Mucosa of rectum (tissue), 2 donors: ENCODE data around the gene COMMD4.
"Not testable (repeated sequence)": the region's sequence is repeated elsewhere in the genome, so short reads cannot be mapped to it uniquely, and the experiment has no call there.

Experiments used
- H3K27ac ChIP-seq, 2 donors: one replicate each; pipeline ENCODE4 v1.7.0; 2013; ENCODE audit warnings: inconsistent platforms in 2 of 2, low read depth in 2 of 2, low read length in 2 of 2
- H3K27me3 ChIP-seq, 2 donors: one replicate each; pipeline ENCODE4 v1.7.0; 2013; ENCODE audit warnings: low read length in 2 of 2; ENCODE audit not compliant: control insufficient read depth in 2 of 2, insufficient read depth in 2 of 2
- H3K36me3 ChIP-seq, 2 donors: one replicate each; pipeline ENCODE4 v1.7.0; 2013; ENCODE audit warnings: low read length in 2 of 2; ENCODE audit not compliant: control insufficient read depth in 2 of 2, insufficient read depth in 2 of 2
- H3K4me1 ChIP-seq, 2 donors: one replicate each; pipeline ENCODE4 v1.7.0; 2013; ENCODE audit warnings: low read length in 2 of 2, mild to moderate bottlenecking in 1 of 2; ENCODE audit not compliant: control insufficient read depth in 2 of 2, insufficient read depth in 2 of 2
- H3K4me3 ChIP-seq, 2 donors: one replicate each; pipeline ENCODE4 v1.7.0; 2013; ENCODE audit warnings: low read length in 2 of 2
- H3K9ac ChIP-seq, 2 donors: one replicate each; pipeline ENCODE4 v1.7.0; 2013; ENCODE audit warnings: low read length in 2 of 2, low read depth in 1 of 2, mild to moderate bottlenecking in 1 of 2
- H3K9me3 ChIP-seq, 2 donors: one replicate each; pipeline ENCODE4 v1.7.0; 2013; ENCODE audit warnings: low read length in 2 of 2; ENCODE audit not compliant: control insufficient read depth in 2 of 2
- donor health status: healthy.
- donor health status: Normal muscosa, but diverticular disease.

The COMMD4 gene

DNA sequence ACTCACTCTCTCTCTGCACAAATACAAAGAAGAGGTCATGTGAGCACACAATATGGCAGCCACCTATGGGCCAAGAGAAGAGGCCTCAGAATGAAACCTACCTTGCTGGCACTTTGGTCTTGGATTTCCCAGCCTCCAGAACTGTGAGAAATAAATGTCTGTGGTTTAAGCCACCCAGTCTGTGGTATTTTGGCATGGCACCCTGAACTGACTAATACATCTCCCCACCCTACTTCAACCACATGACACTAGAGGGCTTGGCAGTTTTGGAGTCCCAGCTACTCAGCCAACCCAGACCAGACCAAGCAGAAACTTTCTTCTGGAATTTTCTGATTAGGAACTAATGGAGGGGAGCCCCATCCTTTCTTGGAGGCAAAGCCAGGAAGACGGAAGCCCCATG is 23.3 kb upstream of the COMMD4 start:
- not testable (repeated sequence) for H3K27me3 ChIP-seq, H3K27ac ChIP-seq, H3K4me3 ChIP-seq, H3K36me3 ChIP-seq, H3K9me3 ChIP-seq, H3K9ac ChIP-seq, H3K4me1 ChIP-seq

DNA sequence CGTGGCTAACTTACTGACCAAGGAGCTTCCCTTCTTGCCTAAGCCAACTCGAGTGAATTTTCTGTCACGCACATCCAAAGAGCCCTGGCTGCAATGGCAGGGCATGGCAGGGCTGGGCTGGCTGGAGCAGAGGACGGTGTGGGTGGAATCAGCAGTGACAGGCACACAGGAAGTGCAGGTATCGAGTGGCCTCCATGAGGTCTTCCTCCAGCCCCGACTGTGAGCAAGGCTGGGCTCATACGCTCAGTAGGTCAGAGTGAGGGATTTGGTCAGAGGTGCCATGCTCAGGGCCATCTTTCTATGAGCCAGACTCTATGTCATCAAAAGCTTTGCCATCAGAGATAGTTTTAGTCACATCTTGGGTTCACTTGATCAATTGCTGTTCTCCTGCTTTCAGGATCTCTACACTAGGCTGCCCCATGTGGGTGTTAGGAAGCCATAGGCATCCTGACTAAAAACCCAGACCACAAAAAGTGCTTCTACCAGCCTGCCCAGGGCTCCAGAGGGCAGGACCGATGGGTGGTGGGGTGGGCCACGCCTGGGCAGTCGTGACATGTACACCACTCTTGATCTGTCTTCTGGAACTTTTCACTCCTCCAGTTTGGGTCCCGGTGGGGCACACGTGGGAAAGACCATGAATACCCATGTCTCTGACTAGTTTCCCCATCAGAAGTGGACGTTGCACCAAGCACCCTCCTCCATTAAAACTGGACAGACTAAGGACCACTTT is 22.6 kb upstream of the COMMD4 start:
- no peaks in the 10 kb centered on the region for H3K9me3 ChIP-seq
- no peak overlapping the region for H3K4me3 ChIP-seq
- H3K27ac ChIP-seq, result no peak overlapping the region
- H3K36me3 ChIP-seq, result no peaks in the 10 kb centered on the region
- no peaks in the 10 kb centered on the region for H3K27me3 ChIP-seq
- H3K9ac ChIP-seq, result no peak overlapping the region
- no peaks in the 10 kb centered on the region for H3K4me1 ChIP-seq

DNA sequence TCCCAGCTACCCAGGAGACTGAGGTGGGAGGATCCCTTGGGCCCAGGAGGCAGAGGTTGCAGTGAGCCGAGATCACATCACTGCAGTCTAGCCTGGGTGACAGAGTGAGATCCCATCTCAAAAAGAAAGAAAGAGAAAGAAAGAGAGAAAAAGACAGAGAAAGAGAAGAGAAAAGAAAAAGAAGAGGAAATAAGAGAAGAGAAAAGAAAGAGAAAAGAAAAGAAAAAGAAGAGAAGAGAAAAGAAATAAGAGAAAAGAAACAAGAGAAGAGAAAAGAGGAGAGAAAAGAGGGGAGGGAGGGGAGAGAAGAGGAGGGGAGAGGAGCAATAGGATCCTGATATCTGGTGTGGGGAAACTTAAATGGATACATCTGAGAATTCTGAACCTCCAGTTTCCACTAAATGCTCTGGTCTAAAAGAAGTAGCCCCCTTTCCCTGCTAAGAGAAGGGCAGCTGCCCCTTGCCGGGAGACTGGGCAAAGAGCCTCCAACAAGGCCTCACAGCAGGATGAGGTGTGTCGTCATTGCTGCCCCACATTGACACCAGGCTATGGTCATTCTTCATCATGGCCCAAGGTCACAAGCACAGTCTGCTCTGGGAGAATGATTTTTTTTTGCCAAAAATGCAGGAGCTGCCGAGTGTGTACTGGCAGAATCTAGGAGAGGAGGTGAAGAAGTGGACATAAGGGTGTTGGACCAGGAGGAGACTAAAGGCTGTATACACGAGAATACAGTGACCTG is 21.1 kb upstream of the COMMD4 start:
- Histone ChIP-seq H3K9ac (no peak overlapping the region), H3K36me3 (no peaks in the 10 kb centered on the region), H3K4me3 (no peak overlapping the region), H3K4me1 (no peaks in the 10 kb centered on the region), H3K27ac (no peak overlapping the region), H3K9me3 (no peaks in the 10 kb centered on the region), H3K27me3 (no peaks in the 10 kb centered on the region)

DNA sequence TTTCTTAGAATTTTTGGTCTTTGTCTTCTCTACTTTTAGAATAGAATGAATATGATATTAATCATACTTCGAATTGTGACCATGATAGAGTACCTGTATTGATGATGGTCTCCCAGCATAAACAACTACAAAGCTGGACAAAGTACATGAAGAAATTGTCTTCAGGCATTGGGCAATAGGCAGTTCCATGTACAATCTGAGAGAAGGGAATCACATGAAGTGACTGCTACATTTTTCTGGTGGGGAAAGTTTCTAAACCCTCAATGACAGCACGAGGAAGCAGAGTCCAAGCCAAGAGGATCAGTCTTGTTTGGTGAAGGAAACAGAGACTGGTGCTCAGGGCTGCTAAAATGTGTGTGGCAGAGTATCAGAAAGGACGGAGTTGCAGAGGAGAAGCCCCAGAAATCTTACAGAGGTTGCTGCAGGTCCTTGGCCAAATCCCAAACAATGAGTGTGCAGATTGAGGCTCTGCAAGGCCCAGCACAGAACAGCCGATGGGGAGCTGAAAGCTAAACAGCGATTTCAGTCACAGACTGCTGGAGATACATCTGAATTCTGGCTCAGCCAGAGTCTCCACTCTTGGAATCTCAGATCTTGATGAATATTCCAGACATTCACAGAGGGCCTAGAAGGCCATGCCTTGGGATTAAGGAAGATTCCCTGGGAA is 16.5 kb upstream of the COMMD4 start:
- not testable (repeated sequence) for H3K4me1 ChIP-seq, H3K27ac ChIP-seq, H3K36me3 ChIP-seq, H3K9ac ChIP-seq, H3K9me3 ChIP-seq, H3K4me3 ChIP-seq, H3K27me3 ChIP-seq

DNA sequence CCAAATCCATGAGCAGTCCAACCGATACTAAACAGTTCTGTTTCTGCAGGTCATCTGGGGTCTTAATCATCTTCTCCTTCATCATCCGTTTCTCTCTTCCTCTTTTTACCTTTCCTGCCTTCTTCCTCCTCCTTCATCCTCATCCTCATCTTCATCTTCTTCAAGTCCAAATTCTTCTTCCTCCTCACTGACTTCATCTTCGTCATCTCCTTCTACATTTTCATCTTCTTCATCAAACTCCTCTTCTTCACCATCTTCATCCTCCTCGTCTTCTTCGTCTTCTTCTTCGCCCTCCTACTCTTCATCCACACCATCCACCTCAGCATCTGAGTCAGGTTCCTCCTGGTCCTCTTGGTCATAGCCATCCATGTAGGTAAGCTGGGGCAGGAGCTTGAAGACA is 14.2 kb upstream of the COMMD4 start:
- Histone ChIP-seq H3K9me3 (no peaks in the 10 kb centered on the region), H3K9ac (no peak overlapping the region), H3K27ac (no peak overlapping the region), H3K4me3 (no peak overlapping the region), H3K27me3 (no peaks in the 10 kb centered on the region), H3K36me3 (no peaks in the 10 kb centered on the region), H3K4me1 (peaks cover 0 to 7% of the 10 kb centered on the region in 2 donors)

DNA sequence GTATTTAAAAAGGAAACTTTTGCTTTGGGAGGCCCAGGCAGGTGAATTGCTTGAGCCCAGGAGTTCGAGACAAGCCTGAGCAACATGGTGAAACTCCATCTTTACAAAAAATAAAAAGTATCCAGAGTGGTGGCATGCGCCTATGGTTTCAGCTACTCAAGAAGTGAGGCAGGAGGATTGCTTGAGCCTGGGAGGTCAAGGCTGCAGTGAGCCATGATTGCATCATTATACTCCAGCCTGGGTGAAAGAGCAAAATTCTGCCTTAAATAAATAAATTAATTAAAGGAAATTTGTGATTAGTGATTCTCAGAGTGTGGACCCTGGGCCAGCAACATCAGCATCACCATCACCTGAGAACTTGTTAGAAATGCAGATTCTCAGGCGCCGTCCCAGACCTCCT is 9.9 kb upstream of the COMMD4 start:
- no peaks in the 10 kb centered on the region for H3K36me3 ChIP-seq
- H3K27ac ChIP-seq, result no peak overlapping the region
- no peaks in the 10 kb centered on the region for H3K9me3 ChIP-seq
- H3K4me3 ChIP-seq, result no peak overlapping the region
- H3K9ac ChIP-seq, result no peak overlapping the region
- peaks cover 0 to 7% of the 10 kb centered on the region in 2 donors for H3K4me1 ChIP-seq
- H3K27me3 ChIP-seq, result no peaks in the 10 kb centered on the region

DNA sequence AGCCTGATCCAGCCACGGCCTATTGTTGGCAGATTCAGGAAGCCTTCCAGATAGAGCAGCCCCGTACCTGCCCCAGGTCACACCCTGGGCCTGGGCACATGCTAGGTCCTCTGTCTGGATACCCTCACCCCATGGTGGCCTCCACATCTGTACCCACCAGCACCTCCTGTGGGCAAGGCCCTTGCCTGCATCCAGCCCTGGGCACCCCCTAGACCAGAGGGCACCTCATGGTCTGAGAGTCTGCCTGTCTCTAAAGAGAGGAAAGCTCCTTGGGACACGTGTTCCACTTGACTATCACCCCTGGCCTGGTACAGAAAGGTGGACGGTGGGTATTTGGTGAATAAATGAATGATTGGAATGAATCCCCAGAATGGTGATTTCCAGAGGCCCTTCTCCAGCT is 8.9 kb upstream of the COMMD4 start:
- H3K4me3 ChIP-seq, result no peak overlapping the region
- H3K9me3 ChIP-seq, result no peaks in the 10 kb centered on the region
- no peaks in the 10 kb centered on the region for H3K36me3 ChIP-seq
- no peak overlapping the region for H3K9ac ChIP-seq
- H3K27me3 ChIP-seq, result no peaks in the 10 kb centered on the region
- no peak overlapping the region for H3K27ac ChIP-seq
- H3K4me1 ChIP-seq, result peaks cover 0 to 7% of the 10 kb centered on the region in 2 donors

DNA sequence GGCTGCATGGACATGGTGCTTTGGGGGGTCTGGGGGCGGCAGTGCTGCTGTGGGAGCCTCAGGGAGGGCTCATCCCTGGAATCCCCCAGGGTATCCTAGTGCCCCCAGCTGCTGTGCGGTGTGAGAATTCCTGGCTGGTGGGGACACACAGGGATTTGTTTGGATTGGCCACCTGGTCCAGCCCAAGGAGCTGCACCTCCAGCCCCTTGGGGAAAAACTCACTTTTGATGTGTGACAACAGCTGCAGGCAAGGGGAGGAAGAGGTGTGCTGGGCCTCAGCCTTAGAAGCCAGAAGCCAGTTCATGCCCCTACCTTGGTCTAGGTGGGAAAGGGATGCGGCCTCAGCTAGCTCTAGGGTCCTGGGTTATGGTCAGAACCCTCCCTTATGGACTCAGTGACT is 8.4 kb upstream of the COMMD4 start:
- no peak overlapping the region for H3K4me3 ChIP-seq
- no peaks in the 10 kb centered on the region for H3K27me3 ChIP-seq
- H3K9ac ChIP-seq, result no peak overlapping the region

DNA sequence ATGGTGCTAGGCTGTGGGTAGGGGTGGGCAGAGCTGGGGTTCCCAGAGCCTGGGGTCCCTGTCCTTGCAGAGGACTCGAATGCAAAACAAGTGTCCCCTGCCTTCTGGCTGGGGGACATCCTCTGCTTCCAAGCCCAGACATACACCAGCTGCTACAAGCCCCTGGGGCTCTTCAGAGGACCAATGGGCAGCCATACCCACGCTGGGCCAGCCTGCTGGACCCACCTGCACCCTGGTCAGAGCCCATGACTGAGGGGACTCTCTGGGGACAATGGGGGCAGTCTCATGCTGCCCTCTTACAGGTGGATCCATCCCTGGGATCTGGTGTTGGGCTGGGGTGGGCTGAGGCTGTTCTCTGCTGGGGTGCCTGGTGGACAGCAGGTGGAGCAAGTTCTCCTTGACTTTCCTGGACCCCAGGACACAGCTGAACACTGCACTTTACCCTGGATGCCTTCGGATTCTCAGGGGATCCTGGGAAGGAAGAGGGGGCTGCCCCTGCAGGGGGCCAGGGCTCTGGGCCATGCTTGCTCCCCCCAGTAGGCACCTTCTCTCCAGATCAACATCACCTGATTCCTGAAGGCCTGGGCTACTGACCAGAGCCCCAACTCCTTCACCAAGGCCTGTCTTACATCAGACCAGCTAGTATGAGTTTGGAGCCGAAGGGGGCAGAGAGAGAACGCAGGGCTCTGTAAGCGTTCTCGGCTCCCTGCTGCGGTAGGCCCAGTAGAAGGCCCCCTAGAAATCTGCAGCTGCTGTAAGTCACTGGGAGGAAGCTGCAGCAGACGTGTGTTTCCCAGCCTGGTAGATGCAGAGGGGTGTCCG is 7.2 kb upstream of the COMMD4 start:
- H3K4me3 ChIP-seq, result no peak overlapping the region
- H3K27ac ChIP-seq, result no peak overlapping the region

More for the DNA sequence above, 8.4 kb upstream of the COMMD4 start:
- H3K9me3 ChIP-seq, result no peaks in the 10 kb centered on the region
- H3K4me1 ChIP-seq, result peaks cover 0 to 7% of the 10 kb centered on the region in 2 donors
- H3K27ac ChIP-seq, result no peak overlapping the region
- H3K36me3 ChIP-seq, result no peaks in the 10 kb centered on the region

More for the DNA sequence above, 7.2 kb upstream of the COMMD4 start:
- peaks cover 0 to under 1% of the 10 kb centered on the region in 2 donors for H3K4me1 ChIP-seq
- H3K27me3 ChIP-seq, result no peaks in the 10 kb centered on the region
- H3K9me3 ChIP-seq, result no peaks in the 10 kb centered on the region
- H3K36me3 ChIP-seq, result no peaks in the 10 kb centered on the region
- no peak overlapping the region for H3K9ac ChIP-seq
